C4-2B (cell line): ENCODE data around the gene RNF103.

Source experiments
- H3K27ac ChIP-seq: fragments of 450-650 bp; 2 replicates; pipeline ENCODE4 v1.5.1; 2017
- ZFX ChIP-seq: fragments of 450-650 bp; IDR thresholded peaks from 2 replicates; pipeline ENCODE4 v1.6.1; 2017
- TF ChIP-seq, protein P1 (sequence below): fragments of 450-650 bp; conservative IDR thresholded peaks from 2 replicates; pipeline ENCODE4 v1.5.1; 2017; ENCODE audit warnings: mild to moderate bottlenecking

RNF103 gene

DNA sequence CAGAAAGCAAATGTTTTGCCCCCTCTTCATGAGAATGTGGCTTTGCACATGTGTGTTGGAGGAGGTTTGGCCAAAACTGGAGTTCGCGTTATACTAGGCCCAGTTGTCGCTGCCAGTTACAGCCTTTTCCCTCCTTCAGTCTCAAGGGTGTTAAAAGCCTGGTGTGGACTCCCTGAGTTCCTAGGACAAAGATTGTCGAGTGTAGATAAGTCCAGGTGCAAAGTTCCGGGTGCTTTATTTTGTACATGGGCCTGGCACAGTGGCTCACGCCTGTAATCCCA lies 542 bp upstream of the RNF103 start:
- no peak for TF ChIP-seq ZFX
- TF ChIP-seq, protein P1, sequence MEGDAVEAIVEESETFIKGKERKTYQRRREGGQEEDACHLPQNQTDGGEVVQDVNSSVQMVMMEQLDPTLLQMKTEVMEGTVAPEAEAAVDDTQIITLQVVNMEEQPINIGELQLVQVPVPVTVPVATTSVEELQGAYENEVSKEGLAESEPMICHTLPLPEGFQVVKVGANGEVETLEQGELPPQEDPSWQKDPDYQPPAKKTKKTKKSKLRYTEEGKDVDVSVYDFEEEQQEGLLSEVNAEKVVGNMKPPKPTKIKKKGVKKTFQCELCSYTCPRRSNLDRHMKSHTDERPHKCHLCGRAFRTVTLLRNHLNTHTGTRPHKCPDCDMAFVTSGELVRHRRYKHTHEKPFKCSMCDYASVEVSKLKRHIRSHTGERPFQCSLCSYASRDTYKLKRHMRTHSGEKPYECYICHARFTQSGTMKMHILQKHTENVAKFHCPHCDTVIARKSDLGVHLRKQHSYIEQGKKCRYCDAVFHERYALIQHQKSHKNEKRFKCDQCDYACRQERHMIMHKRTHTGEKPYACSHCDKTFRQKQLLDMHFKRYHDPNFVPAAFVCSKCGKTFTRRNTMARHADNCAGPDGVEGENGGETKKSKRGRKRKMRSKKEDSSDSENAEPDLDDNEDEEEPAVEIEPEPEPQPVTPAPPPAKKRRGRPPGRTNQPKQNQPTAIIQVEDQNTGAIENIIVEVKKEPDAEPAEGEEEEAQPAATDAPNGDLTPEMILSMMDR: no peak
- peak overlapping the region; percentile 87 for H3K27ac ChIP-seq

DNA sequence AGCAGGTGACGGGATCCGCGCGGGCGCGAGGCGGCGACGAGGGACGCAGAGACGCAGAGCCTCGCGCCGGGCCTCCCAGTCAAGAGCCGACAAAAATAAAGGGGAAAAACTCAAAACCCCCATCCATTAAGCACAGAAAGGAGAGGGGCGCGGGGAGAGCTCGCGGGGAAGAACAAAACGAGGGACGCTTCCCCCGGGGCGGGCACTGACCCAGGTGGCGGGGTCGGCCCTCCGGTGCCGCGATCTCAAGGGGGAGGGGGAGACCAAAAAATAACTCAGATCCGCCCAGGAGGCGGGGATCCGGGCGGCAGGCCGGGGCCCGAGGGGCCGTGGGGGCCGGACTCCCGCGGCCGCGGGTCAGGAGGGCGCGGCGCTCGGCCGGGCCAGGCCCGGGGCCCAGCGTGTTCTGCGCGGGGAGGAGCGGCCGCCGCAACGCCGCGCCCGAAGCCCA lies 597 bp downstream of the RNF103 start:
- peak overlapping the region; percentile 87 for H3K27ac ChIP-seq
- TF ChIP-seq ZFX: peak; percentile 87
- TF ChIP-seq, protein P1: no peak; the same call in 1 of the 2 replicates

DNA sequence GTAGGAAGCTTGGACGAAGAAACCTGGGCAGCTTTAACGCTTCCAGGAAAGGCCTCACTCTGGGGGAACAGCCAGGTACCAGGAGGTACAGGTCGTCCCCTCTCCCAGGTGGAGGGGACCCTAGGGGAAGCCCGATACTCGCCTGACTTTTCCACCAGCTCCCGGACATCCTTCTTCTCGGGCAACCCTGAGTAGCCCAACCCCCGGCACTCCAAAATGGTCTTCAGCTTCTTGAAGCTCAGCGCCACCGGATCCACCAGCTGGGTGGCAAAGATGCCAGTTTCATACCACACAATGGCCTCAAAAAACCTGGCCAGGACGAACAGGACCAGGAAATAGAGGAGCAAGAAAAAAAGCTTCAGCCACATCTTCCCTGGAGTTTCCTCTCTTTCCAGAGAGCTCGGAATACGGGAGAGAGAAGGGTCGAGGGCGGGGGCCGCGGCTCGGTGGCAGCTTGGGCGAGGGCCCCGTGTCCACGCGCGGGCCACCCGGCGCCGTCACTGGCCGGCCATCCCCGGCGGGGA lies 1.1 kb downstream of the RNF103 start:
- no peak for TF ChIP-seq ZFX
- TF ChIP-seq, protein P1: no peak
- H3K27ac ChIP-seq: peak overlapping the region; percentile 87

DNA sequence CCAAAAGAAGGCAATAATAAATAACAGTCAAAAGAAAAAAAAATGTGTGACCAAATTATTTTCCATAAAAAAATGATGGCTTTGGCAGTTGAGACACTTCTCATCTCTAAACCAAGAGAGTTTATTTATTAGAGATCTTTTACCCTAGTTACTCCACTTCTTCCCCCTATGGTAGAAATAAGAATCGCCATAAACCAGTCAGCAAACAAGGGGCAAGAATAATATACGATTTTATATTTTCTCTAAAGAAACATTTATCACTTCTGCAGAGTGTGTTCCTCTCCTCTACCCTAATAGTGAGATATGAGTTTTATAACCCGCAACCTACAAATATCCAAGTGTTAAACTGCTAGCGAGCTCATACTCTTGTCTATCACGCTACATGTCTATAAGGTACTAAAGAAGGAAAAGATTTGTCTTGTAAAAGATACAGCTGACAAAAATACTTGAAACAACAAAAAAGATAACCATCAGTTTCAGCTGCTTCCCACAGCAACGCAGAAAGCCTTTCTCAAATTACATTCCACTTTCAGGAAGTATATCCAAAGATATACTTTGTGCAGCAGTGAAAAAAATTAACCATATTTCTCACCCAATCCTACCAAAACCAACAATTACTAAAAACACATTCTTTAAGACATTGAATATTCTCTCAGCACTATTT lies 2.3 kb downstream of the RNF103 start:
- no peak overlapping the region for H3K27ac ChIP-seq
- TF ChIP-seq, protein P1: no peak; the same call in 1 of the 2 replicates
- no peak for TF ChIP-seq ZFX

DNA sequence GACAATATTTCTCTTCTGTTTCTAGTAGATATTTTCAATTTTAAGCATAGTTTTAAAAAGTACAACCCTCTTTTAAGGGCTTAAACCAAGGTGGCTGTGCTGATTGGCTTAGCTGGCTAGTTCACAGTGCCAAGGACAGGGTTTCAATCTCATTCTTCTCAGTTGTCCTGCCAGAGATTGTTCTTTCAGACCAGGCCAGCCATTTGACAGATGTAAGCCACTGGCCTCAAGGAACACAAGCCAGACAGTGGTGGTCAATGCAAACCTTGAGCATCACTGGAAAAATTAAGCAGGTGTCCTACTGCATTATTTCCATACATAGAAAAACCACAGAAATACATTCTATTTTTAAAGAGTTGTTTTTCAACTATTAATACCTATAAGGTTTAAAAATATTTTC lies 5.9 kb downstream of the RNF103 start:
- TF ChIP-seq, protein P1: no peak
- no peak for TF ChIP-seq ZFX
- no peak overlapping the region for H3K27ac ChIP-seq

DNA sequence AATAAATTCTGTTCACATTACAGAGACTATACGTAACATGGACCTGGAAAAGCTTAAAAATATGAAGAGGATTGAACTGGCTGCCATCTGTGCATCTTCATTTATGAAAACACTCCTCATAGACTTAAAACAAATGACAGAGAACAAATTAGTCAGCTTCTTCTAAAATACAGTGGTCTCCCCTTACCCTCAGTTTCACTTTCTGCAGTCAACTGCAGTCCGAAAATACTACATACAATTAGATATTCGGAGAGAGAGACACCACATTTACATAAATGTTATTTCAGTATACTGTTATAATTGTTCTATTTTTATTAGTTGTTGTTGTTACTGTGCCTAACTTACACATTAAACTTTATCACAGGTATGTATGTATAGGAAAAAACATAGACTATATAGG lies 6.5 kb downstream of the RNF103 start:
- H3K27ac ChIP-seq: no peak overlapping the region
- TF ChIP-seq ZFX: no peak
- TF ChIP-seq, protein P1: no peak

DNA sequence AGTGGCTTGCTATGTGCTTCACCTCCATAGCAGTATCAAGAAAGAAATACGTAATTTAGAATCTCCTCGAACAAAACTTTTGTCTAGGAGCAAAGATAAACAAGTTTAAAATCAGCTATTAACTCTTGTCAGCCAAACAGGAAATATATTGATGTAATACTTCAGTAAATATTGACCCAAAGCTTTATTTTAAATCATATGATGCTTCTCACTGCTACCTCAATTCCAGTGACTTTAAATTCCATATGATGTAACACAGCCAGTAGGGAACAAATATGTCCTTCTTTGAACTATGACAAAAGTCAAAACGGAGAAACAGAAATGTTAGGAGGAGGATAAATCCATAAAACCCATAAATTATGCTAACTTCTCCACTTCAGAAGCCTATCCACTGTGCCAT lies 7.2 kb downstream of the RNF103 start:
- no peak overlapping the region for H3K27ac ChIP-seq

More for the DNA sequence above, 7.2 kb downstream of the RNF103 start:
- TF ChIP-seq ZFX: no peak
- TF ChIP-seq, protein P1: no peak
